ENCODE data around the gene CR1.

DNA sequence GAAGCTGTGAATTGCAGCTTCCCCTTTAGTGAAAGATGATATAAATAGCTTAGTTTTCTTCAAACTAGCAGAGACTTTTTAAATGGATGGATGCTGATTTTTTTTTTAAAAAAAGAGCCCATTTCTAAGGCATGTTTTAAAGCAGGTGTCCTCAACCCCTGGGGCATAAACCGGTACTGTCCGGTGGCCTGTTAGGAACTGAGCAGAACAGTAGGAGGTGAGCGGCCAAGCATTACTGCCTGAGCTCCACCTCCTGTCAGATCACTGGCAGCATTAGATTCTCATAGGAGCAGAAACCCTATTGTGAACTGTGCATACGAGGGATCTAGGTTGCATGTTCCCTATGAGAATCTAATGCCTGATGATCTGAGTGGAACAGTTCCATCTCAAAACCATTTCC is 180.2 kb downstream of the CR1 start:
- TF ChIP-seq, protein P1, sequence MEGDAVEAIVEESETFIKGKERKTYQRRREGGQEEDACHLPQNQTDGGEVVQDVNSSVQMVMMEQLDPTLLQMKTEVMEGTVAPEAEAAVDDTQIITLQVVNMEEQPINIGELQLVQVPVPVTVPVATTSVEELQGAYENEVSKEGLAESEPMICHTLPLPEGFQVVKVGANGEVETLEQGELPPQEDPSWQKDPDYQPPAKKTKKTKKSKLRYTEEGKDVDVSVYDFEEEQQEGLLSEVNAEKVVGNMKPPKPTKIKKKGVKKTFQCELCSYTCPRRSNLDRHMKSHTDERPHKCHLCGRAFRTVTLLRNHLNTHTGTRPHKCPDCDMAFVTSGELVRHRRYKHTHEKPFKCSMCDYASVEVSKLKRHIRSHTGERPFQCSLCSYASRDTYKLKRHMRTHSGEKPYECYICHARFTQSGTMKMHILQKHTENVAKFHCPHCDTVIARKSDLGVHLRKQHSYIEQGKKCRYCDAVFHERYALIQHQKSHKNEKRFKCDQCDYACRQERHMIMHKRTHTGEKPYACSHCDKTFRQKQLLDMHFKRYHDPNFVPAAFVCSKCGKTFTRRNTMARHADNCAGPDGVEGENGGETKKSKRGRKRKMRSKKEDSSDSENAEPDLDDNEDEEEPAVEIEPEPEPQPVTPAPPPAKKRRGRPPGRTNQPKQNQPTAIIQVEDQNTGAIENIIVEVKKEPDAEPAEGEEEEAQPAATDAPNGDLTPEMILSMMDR (IDR thresholded peaks at IDR 0.05; ENCODE audit: extremely low read depth in 1 of 2, insufficient read depth in 1 of 2, low read depth in 1 of 2, low read length in 2 of 2): no peak
- TF ChIP-seq POLR2A (IDR thresholded peaks at IDR 0.05; ENCODE audit: low read depth, low read length): no peak
- no peak for TF ChIP-seq POLR2AphosphoS5 (IDR thresholded peaks at IDR 0.05; ENCODE audit: insufficient read depth, low read depth, low read length)
